WTC11 (cell line): Measurements from ENCODE around the gene CORO6. TPM values are rescaled to one million over a fixed set of nuclear protein-coding genes. Genes with fewer than 3 reads are reported as not detected.
A peak's percentile ranks its signal among the peaks of the same experiment; 100 is the strongest.

Source experiments
- ATAC-seq: fragments of 200-7000 bp; cut with Tn5 transposase; 2 replicates; pipeline ENCODE4 v1.10.0; 2021; ENCODE audit warnings: mild to moderate bottlenecking, moderate library complexity
- CTCF ChIA-PET: fragments of 300-600 bp; sonication (Branson Sonifier 250); formaldehyde crosslinking; loops from one replicate; lab custom pipeline; 2021; ENCODE audit warnings: antibody characterized with exemption; lab: Charles Lee
- POLR2A ChIA-PET: fragments of 350-600 bp; sonication (Branson Sonifier 250); formaldehyde crosslinking; loops from one replicate; lab custom pipeline; 2021; ENCODE audit warnings: antibody characterized with exemption; lab: Charles Lee
- DNase-seq: peaks from one replicate; pipeline ENCODE4 v3.0.0; 2021; ENCODE audit warnings: low spot score
- H3K27ac Mint-ChIP-seq: 2 replicates; pipeline ENCODE4 v1.8.0; 2021; ENCODE audit warnings: mixed read lengths
- H3K27me3 Mint-ChIP-seq: 2 replicates; pipeline ENCODE4 v1.8.0; 2021; ENCODE audit warnings: low read depth, mild to moderate bottlenecking, moderate library complexity, mixed read lengths
- H3K36me3 Mint-ChIP-seq: 2 replicates; pipeline ENCODE4 v1.8.0; 2021; ENCODE audit warnings: mixed read lengths
- H3K4me1 Mint-ChIP-seq: 2 replicates; pipeline ENCODE4 v1.8.0; 2022; ENCODE audit warnings: mixed read lengths
- H3K4me3 Mint-ChIP-seq: 2 replicates; pipeline ENCODE4 v1.8.0; 2021; ENCODE audit warnings: mild to moderate bottlenecking, moderate library complexity, mixed read lengths
- H3K9me3 Mint-ChIP-seq: 2 replicates; pipeline ENCODE4 v1.8.0; 2021; ENCODE audit warnings: mixed read lengths
- ELF4 ChIP-seq: sonication (generic); formaldehyde crosslinking; IDR thresholded peaks from 2 replicates; pipeline ENCODE4 v1.8.1; 2022; ENCODE audit warnings: low read depth, mild to moderate bottlenecking, moderate library complexity, missing genetic modification reagents
- ETV6 ChIP-seq: sonication (generic); formaldehyde crosslinking; IDR thresholded peaks from 2 replicates; pipeline ENCODE4 v1.8.1; 2022; ENCODE audit warnings: mild to moderate bottlenecking, missing genetic modification reagents
- FOXK1 ChIP-seq: sonication (generic); formaldehyde crosslinking; IDR thresholded peaks from 2 replicates; pipeline ENCODE4 v1.8.0; 2022; ENCODE audit warnings: mild to moderate bottlenecking, moderate library complexity, missing genetic modification reagents
- IRF1 ChIP-seq: sonication (generic); formaldehyde crosslinking; IDR thresholded peaks from 2 replicates; pipeline ENCODE4 v1.8.0; 2023; ENCODE audit warnings: missing genetic modification reagents
- MXD4 ChIP-seq: fragments of 250-450 bp; sonication (Bioruptor Pico); IDR thresholded peaks from 2 replicates; pipeline ENCODE4 v1.8.0; 2021; ENCODE audit warnings: mild to moderate bottlenecking, moderate library complexity, borderline replicate concordance
- MYBL2 ChIP-seq: sonication (generic); formaldehyde crosslinking; IDR thresholded peaks from 2 replicates; pipeline ENCODE4 v1.8.1; 2023; ENCODE audit warnings: mild to moderate bottlenecking, moderate library complexity, missing genetic modification reagents
- ZNF138 ChIP-seq: sonication (generic); formaldehyde crosslinking; conservative IDR thresholded peaks from 2 replicates; pipeline ENCODE4 v1.8.1; 2022; ENCODE audit warnings: mild to moderate bottlenecking, moderate library complexity, missing genetic modification reagents
- ZNF219 ChIP-seq: sonication (generic); formaldehyde crosslinking; IDR thresholded peaks from 2 replicates; pipeline ENCODE4 v1.8.0; 2023; ENCODE audit warnings: missing genetic modification reagents, mild to moderate bottlenecking, borderline replicate concordance
- ZNF396 ChIP-seq: fragments of 250-450 bp; sonication (Bioruptor Pico); IDR thresholded peaks from 2 replicates; pipeline ENCODE4 v1.8.0; 2021; ENCODE audit warnings: mild to moderate bottlenecking, moderate library complexity, borderline replicate concordance
- ZNF512 ChIP-seq: sonication (generic); formaldehyde crosslinking; IDR thresholded peaks from 2 replicates; pipeline ENCODE4 v1.8.1; 2022; ENCODE audit warnings: missing genetic modification reagents, borderline replicate concordance
- ZNF671 ChIP-seq: fragments of 250-450 bp; sonication (Bioruptor Pico); IDR thresholded peaks from 2 replicates; pipeline ENCODE4 v1.8.0; 2021; ENCODE audit warnings: mild to moderate bottlenecking
- total RNA-seq: library from RNA; stranded (reverse); gene quantifications from 3 replicates; pipeline ENCODE4 v1.2.3, GENCODE V29; 2021
- TF ChIP-seq, protein P1 (sequence below): sonication (generic); formaldehyde crosslinking; IDR thresholded peaks from 2 replicates; pipeline ENCODE4 v1.8.1; 2022; ENCODE audit warnings: mild to moderate bottlenecking, missing genetic modification reagents, moderate library complexity, borderline replicate concordance
- TF ChIP-seq, protein P2 (sequence below): sonication (generic); formaldehyde crosslinking; conservative IDR thresholded peaks from 2 replicates; pipeline ENCODE4 v1.8.1; 2022; ENCODE audit warnings: mild to moderate bottlenecking, missing genetic modification reagents
- TF ChIP-seq, protein P3 (sequence below): fragments of 250-450 bp; sonication (Bioruptor Pico); IDR thresholded peaks from 2 replicates; pipeline ENCODE4 v1.9.0; 2021; ENCODE audit warnings: moderate library complexity, mild to moderate bottlenecking, inconsistent platforms, borderline replicate concordance
- TF ChIP-seq, protein P4 (sequence below): sonication (generic); formaldehyde crosslinking; IDR thresholded peaks from 2 replicates; pipeline ENCODE4 v1.8.1; 2023; ENCODE audit warnings: mild to moderate bottlenecking, moderate library complexity, missing genetic modification reagents
- TF ChIP-seq, protein P5 (sequence below): sonication (generic); formaldehyde crosslinking; IDR thresholded peaks from 2 replicates; pipeline ENCODE4 v1.8.0; 2022; ENCODE audit warnings: mild to moderate bottlenecking, missing genetic modification reagents
- TF ChIP-seq, protein P6 (sequence below): sonication (generic); formaldehyde crosslinking; IDR thresholded peaks from 2 replicates; pipeline ENCODE4 v1.8.0; 2022; ENCODE audit warnings: mild to moderate bottlenecking, missing genetic modification reagents

CORO6 gene
- total RNA-seq, 1 experiment from 2014 or later, result 8.9 TPM

- TF ChIP-seq, protein P1, sequence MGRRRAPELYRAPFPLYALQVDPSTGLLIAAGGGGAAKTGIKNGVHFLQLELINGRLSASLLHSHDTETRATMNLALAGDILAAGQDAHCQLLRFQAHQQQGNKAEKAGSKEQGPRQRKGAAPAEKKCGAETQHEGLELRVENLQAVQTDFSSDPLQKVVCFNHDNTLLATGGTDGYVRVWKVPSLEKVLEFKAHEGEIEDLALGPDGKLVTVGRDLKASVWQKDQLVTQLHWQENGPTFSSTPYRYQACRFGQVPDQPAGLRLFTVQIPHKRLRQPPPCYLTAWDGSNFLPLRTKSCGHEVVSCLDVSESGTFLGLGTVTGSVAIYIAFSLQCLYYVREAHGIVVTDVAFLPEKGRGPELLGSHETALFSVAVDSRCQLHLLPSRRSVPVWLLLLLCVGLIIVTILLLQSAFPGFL (CRISPR knock-in tag), result no peak
Observed at GRCh38 chr17:29572691-29573557, 49.8 kb downstream of the CORO6 start (continued).

- Mint-ChIP-seq H3K27ac (no peak overlapping the region), H3K4me1 (peaks cover 10% of the 10 kb centered on the region), H3K9me3 (no peaks in the 10 kb centered on the region), H3K4me3 (no peak overlapping the region), H3K27me3 (peaks cover 17% of the 10 kb centered on the region), H3K36me3 (peaks cover 10% of the 10 kb centered on the region; the same call in 1 of the 2 replicates)
- ChIA-PET CTCF (interaction anchor here (0.9 to 11.4 kb wide), 16 partner anchors 9 to 481 kb away, joined by 3 to 112 read pairs (median 5); partner anchors contain the start of genes ANKRD13B and CORO6), POLR2A (interaction anchor here (0.8 kb wide), 1 partner anchor 22 kb away, joined by 3 read pairs; no protein-coding TSS in a partner anchor)
- ATAC-seq (peak; percentile 3), DNase-seq (peak; percentile 26)
- 0 out of 2 replicates have a peak, but pooled peaks have one; percentile 0 for TF ChIP-seq ZNF512
- TF ChIP-seq, protein P2, sequence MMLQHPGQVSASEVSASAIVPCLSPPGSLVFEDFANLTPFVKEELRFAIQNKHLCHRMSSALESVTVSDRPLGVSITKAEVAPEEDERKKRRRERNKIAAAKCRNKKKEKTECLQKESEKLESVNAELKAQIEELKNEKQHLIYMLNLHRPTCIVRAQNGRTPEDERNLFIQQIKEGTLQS, result no peak
- TF ChIP-seq FOXK1, result 0 out of 2 replicates have a peak, but pooled peaks have one; percentile 41
Observed at GRCh38 chr17:29571883-29572681, 50.6 kb downstream of the CORO6 start.

- ChIA-PET POLR2A (interaction anchor here (0.8 kb wide), 1 partner anchor 22 kb away, joined by 3 read pairs; no protein-coding TSS in a partner anchor), CTCF (interaction anchor here (0.6 to 11.4 kb wide), 9 partner anchors 10 to 202 kb away, joined by 3 to 112 read pairs (median 11); partner anchors contain the start of gene ANKRD13B)
- H3K27me3 Mint-ChIP-seq, result peaks cover 18% of the 10 kb centered on the region
- H3K9me3 Mint-ChIP-seq, result no peaks in the 10 kb centered on the region
- H3K4me3 Mint-ChIP-seq, result no peak overlapping the region
- peaks cover 10% of the 10 kb centered on the region for H3K4me1 Mint-ChIP-seq
- peaks cover 10% of the 10 kb centered on the region; the same call in 1 of the 2 replicates for H3K36me3 Mint-ChIP-seq
- no peak overlapping the region for H3K27ac Mint-ChIP-seq
- ATAC-seq (no peak), DNase-seq (peak; percentile 7)
- TF ChIP-seq ZNF138 (no peak), ZNF396 (CRISPR knock-in tag) (no peak)
- TF ChIP-seq, protein P3, sequence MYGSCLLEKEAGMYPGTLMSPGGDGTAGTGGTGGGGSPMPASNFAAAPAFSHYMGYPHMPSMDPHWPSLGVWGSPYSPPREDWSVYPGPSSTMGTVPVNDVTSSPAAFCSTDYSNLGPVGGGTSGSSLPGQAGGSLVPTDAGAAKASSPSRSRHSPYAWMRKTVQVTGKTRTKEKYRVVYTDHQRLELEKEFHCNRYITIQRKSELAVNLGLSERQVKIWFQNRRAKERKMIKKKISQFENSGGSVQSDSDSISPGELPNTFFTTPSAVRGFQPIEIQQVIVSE, result no peak
Observed at GRCh38 chr17:29571486-29571882, 51.2 kb downstream of the CORO6 start.

DNA sequence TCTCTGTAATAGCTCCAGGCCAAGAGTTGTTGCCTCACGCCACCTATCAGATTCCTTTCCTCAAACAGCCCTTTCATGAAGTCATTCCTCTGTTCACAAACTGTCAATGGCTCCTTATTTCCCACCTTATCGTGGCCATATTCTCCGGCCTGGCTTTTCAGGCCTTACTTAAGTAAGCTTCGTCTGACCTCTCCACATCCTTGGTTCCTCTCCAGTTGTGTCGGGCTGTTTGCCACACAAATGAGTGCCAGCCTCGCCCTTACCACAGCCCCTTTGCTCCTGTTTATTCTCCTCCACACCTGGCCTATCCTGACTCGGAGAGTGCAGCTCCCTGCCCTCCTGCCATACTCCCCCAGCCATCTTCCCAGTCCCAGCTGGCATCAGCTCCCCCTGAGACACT, 52.2 kb downstream of the CORO6 start:
- Mint-ChIP-seq H3K27ac (no peak overlapping the region), H3K9me3 (no peaks in the 10 kb centered on the region), H3K27me3 (peaks cover 27% of the 10 kb centered on the region), H3K36me3 (peaks cover 10% of the 10 kb centered on the region; the same call in 1 of the 2 replicates), H3K4me3 (peak overlapping the region; percentile 38; the same call in 1 of the 2 replicates), H3K4me1 (peaks cover 15% of the 10 kb centered on the region)
- no peak for DNase-seq
- ChIA-PET CTCF (interaction anchor here (0.9 to 11.4 kb wide), 8 partner anchors 9 to 453 kb away, joined by 3 to 112 read pairs (median 21); partner anchors contain the start of gene ANKRD13B), POLR2A (no interaction called here)
- no peak for ATAC-seq
- TF ChIP-seq ELF4 (CRISPR knock-in tag) (no peak), MXD4 (CRISPR knock-in tag) (no peak), ZNF671 (CRISPR knock-in tag) (no peak), ZNF396 (CRISPR knock-in tag) (no peak), FOXK1 (no peak), ETV6 (CRISPR knock-in tag) (no peak), IRF1 (no peak), ZNF219 (no peak), MYBL2 (no peak)
- TF ChIP-seq, protein P4, sequence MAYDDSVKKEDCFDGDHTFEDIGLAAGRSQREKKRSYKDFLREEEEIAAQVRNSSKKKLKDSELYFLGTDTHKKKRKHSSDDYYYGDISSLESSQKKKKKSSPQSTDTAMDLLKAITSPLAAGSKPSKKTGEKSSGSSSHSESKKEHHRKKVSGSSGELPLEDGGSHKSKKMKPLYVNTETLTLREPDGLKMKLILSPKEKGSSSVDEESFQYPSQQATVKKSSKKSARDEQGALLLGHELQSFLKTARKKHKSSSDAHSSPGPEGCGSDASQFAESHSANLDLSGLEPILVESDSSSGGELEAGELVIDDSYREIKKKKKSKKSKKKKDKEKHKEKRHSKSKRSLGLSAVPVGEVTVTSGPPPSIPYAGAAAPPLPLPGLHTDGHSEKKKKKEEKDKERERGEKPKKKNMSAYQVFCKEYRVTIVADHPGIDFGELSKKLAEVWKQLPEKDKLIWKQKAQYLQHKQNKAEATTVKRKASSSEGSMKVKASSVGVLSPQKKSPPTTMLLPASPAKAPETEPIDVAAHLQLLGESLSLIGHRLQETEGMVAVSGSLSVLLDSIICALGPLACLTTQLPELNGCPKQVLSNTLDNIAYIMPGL (CRISPR knock-in tag), result no peak
- TF ChIP-seq, protein P5, sequence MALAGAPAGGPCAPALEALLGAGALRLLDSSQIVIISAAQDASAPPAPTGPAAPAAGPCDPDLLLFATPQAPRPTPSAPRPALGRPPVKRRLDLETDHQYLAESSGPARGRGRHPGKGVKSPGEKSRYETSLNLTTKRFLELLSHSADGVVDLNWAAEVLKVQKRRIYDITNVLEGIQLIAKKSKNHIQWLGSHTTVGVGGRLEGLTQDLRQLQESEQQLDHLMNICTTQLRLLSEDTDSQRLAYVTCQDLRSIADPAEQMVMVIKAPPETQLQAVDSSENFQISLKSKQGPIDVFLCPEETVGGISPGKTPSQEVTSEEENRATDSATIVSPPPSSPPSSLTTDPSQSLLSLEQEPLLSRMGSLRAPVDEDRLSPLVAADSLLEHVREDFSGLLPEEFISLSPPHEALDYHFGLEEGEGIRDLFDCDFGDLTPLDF, result no peak
- TF ChIP-seq, protein P6, sequence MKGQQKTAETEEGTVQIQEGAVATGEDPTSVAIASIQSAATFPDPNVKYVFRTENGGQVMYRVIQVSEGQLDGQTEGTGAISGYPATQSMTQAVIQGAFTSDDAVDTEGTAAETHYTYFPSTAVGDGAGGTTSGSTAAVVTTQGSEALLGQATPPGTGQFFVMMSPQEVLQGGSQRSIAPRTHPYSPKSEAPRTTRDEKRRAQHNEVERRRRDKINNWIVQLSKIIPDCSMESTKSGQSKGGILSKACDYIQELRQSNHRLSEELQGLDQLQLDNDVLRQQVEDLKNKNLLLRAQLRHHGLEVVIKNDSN (CRISPR knock-in tag), result no peak
